Muscle of leg (tissue), 11 donors: ENCODE results near the gene LYST. TPM values are rescaled to one million over a fixed set of nuclear protein-coding genes. Genes with fewer than 3 reads are reported as not detected.
"Not testable (repeated sequence)": the region's sequence is repeated elsewhere in the genome, so short reads cannot be mapped to it uniquely, and the experiment has no call there.

Experiments used
- DNase-seq: peaks from one replicate; pipeline ENCODE4 v3.0.0; 2013
- H3K27ac ChIP-seq: one replicate; pipeline ENCODE4 v1.5.1; 2013; ENCODE audit warnings: mild to moderate bottlenecking, low read length, control low read depth
- H3K27me3 ChIP-seq: one replicate; pipeline ENCODE4 v1.6.1; 2013; ENCODE audit warnings: low read length; ENCODE audit not compliant: control insufficient read depth, insufficient read depth
- H3K36me3 ChIP-seq: one replicate; pipeline ENCODE4 v1.6.1; 2013; ENCODE audit warnings: low read length; ENCODE audit not compliant: control insufficient read depth, insufficient read depth
- H3K4me1 ChIP-seq: one replicate; pipeline ENCODE4 v1.6.1; 2013; ENCODE audit warnings: low read length; ENCODE audit not compliant: control insufficient read depth, insufficient read depth
- H3K4me3 ChIP-seq: one replicate; pipeline ENCODE4 v1.5.1; 2013; ENCODE audit warnings: low read length, control low read depth
- H3K9me3 ChIP-seq: replicated peaks from 2 replicates; pipeline ENCODE4 v1.6.1; 2013; ENCODE audit warnings: low read depth, low read length; ENCODE audit not compliant: control insufficient read depth
- WGBS: methylation state at CpG from one replicate; pipeline ENCODE4 v1.1.5; 2013; ENCODE audit warnings: missing lambda C conversion rate; ENCODE audit not compliant: insufficient coverage; 5-methylcytosine and 5-hydroxymethylcytosine counted together
- polyA plus RNA-seq, 8 donors: library from polyadenylated mRNA; unstranded; fragments of 120-200 nt; gene quantifications; one replicate each; pipeline versions ENCODE4 v1.2.1 to v1.2.3, GENCODE V29; 2013; ENCODE audit warnings: inconsistent platforms in 1 of 8, low replicate concordance in 1 of 8; ENCODE audit not compliant: insufficient read length in 8 of 8, insufficient read depth in 1 of 8
- total RNA-seq: library from RNA; stranded (reverse); fragments of 120-200 nt; gene quantifications from one replicate; pipeline ENCODE4 v1.2.4, GENCODE V29; 2013

Gene LYST
- total and polyA plus RNA-seq, 9 donors, result 4.2 to 10.2 (median 5.5) TPM

GRCh38 chr1:235799264-235799663 lies 67.4 kb downstream of the LYST start:
- Histone ChIP-seq H3K4me1 (no peaks in the 10 kb centered on the region), H3K27me3 (no peaks in the 10 kb centered on the region), H3K27ac (no peak overlapping the region), H3K36me3 (peaks cover 1% of the 10 kb centered on the region), H3K9me3 (no peaks in the 10 kb centered on the region), H3K4me3 (no peak overlapping the region)
- WGBS, result no CpG with 5 or more reads among the region's 2 CpGs
- no peak for DNase-seq

DNA sequence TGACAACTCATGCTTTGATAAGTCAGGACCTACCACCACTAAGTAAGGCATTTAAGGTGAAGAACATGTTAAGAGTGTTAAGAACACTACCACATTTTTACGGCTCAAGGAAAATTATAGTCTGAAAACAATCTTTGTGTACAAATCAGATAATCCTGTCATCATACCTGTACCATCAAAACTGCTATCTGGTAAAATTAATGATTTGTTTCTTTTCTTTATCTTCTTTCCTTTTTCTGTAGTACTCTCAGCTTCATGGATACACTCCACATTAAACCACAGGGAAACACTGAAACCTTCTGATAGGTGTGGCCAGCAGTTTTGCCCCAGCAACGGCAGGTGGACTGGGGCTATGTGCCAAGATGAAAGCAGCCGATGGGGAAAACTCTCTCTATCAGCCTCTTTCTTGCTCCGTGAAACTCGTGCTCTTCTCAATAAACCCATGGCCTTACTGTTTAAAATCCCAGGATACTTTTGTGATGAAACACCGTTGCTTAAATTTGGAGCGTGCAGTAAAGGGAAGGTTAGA lies 75.1 kb downstream of the LYST start:
- H3K9me3 ChIP-seq, result no peaks in the 10 kb centered on the region
- no peaks in the 10 kb centered on the region for H3K27me3 ChIP-seq
- H3K27ac ChIP-seq, result no peak overlapping the region
- H3K36me3 ChIP-seq, result peaks cover 3% of the 10 kb centered on the region
- no peak for DNase-seq
- no peaks in the 10 kb centered on the region for H3K4me1 ChIP-seq
- no peak overlapping the region for H3K4me3 ChIP-seq
- 50% methylated on average over 1 of the region's 7 CpGs for WGBS

- Histone ChIP-seq H3K27ac (no peak overlapping the region), H3K4me3 (no peak overlapping the region), H3K9me3 (no peaks in the 10 kb centered on the region), H3K27me3 (no peaks in the 10 kb centered on the region), H3K36me3 (peaks cover 3% of the 10 kb centered on the region), H3K4me1 (no peaks in the 10 kb centered on the region)
- DNase-seq, result no peak
These were observed 76.6 kb downstream of the LYST start for GRCh38 chr1:235790123-235790522.

DNA sequence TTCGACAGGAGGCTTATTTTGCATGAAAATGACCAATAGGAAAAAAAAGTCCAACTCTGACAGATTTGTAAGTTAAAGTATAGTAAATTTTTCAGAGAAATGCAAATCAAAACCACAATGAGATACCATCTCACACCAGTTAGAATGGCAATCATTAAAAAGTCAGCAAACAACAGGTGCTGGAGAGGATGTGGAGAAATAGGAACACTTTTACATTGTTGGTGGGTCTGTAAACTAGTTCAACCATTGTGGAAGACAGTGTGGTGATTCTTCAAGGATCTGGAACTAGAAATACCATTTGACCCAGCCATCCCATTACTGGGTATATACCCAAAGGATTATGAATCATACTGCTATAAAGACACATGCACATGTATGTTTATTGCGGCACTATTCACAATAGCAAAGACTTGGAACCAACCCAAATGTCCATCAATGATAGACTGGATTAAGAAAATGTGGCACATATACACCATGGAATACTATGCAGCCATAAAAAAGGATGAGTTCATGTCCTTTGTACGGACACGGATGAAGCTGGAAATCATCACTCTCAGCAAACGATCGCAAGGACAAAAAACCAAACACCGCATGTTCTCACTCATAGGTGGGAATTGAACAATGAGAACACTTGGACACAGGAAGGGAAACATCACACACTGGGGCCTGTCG lies 80.3 kb downstream of the LYST start:
- H3K27me3 ChIP-seq, H3K36me3 ChIP-seq, DNase-seq, H3K4me3 ChIP-seq, H3K27ac ChIP-seq, H3K9me3 ChIP-seq, H3K4me1 ChIP-seq: not testable (repeated sequence)
- WGBS, result no CpG with 5 or more reads among the region's 8 CpGs

DNA sequence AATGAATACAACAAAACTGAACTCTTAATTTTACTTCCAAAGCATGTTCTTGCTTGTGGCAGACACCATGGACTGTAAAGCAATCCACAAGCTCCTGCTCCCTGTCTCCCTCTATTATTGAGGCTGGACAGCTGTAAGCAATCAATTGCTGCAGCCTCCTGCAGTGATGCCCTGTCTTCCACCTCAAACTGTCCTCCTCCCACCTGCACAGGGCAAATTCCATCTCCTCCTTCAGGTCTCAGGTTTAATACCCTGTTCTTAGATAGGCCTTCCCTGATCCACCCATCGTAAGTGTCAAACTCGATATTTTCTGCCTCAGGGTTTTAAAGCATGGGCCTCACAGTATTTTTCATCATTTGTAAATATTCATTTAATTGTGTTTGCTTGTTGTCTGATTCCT lies 81.8 kb downstream of the LYST start:
- Histone ChIP-seq H3K36me3 (no peaks in the 10 kb centered on the region), H3K27ac (no peak overlapping the region), H3K4me3 (no peak overlapping the region), H3K4me1 (no peaks in the 10 kb centered on the region), H3K9me3 (no peaks in the 10 kb centered on the region), H3K27me3 (no peaks in the 10 kb centered on the region)
- no peak for DNase-seq
- no CpG with 5 or more reads among the region's 2 CpGs for WGBS

DNA sequence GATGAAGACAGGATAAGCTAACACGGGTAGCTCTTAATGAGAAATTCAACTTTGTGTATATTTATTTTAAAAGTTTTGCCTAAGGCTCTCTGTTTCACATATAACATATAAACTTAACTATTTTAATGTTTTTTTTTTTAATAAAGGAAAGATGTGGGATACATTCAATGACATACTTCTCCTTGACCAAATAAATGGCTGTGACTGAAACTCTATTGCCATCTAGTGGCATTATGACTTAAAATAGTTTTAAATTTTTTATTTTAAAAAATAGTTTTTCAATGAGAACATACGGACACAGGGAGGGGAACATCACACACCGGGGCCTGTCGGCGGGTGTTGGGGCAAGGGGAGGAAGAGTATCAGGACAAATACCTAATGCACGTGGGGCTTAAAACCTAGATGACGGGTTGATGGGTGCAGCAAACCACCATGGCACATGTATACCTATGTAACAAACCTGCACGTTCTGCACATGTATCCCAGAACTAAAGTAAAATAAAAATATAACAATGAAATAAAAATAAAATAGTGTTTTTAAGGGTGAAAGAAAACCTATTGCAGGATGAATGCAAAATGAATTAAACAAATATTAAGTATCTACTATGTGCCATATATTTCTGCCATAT lies 83.4 kb downstream of the LYST start:
- Histone ChIP-seq H3K4me3 (no peak overlapping the region), H3K4me1 (no peaks in the 10 kb centered on the region), H3K36me3 (no peaks in the 10 kb centered on the region), H3K9me3 (no peaks in the 10 kb centered on the region), H3K27ac (no peak overlapping the region), H3K27me3 (no peaks in the 10 kb centered on the region)
- WGBS, result 0% methylated on average over 3 of the region's 8 CpGs
- peak; percentile 65 for DNase-seq

- no peaks in the 10 kb centered on the region for H3K36me3 ChIP-seq
- no peak overlapping the region for H3K27ac ChIP-seq
- DNase-seq, result peak; percentile 6
- no peaks in the 10 kb centered on the region for H3K4me1 ChIP-seq
- H3K4me3 ChIP-seq, result no peak overlapping the region
- H3K9me3 ChIP-seq, result no peaks in the 10 kb centered on the region
- H3K27me3 ChIP-seq, result no peaks in the 10 kb centered on the region
- WGBS, result no CpG with 5 or more reads among the region's 2 CpGs
These were observed 84.1 kb downstream of the LYST start for GRCh38 chr1:235782601-235783000.

- H3K27me3 ChIP-seq, result no peaks in the 10 kb centered on the region
- H3K4me3 ChIP-seq, result no peak overlapping the region
- H3K27ac ChIP-seq, result no peak overlapping the region
- DNase-seq, result peak; percentile 7
- H3K36me3 ChIP-seq, result no peaks in the 10 kb centered on the region
- no CpG with 5 or more reads among the region's 2 CpGs for WGBS
- H3K9me3 ChIP-seq, result no peaks in the 10 kb centered on the region
- H3K4me1 ChIP-seq, result no peaks in the 10 kb centered on the region
These were observed 84.9 kb downstream of the LYST start for GRCh38 chr1:235781807-235782206.

GRCh38 chr1:235779770-235780169 lies 86.9 kb downstream of the LYST start:
- DNase-seq, result no peak
- Histone ChIP-seq H3K4me1 (no peaks in the 10 kb centered on the region), H3K4me3 (no peak overlapping the region), H3K36me3 (no peaks in the 10 kb centered on the region), H3K27ac (no peak overlapping the region), H3K9me3 (no peaks in the 10 kb centered on the region), H3K27me3 (no peaks in the 10 kb centered on the region)
- no CpG with 5 or more reads among the region's 2 CpGs for WGBS

- Histone ChIP-seq H3K4me3 (no peak overlapping the region), H3K27ac (no peak overlapping the region), H3K27me3 (no peaks in the 10 kb centered on the region), H3K36me3 (peaks cover 2% of the 10 kb centered on the region), H3K4me1 (no peaks in the 10 kb centered on the region), H3K9me3 (no peaks in the 10 kb centered on the region)
- 100% methylated on average over 2 of the region's 3 CpGs for WGBS
- DNase-seq, result no peak
These were observed 90.3 kb downstream of the LYST start for GRCh38 chr1:235776396-235776795.
